ES-I3 (cell line): Measurements from ENCODE around the gene POLA1.

Source experiments
- H3K36me3 ChIP-seq: 2 replicates; pipeline ENCODE4 v1.6.1; 2013; ENCODE audit warnings: mild to moderate bottlenecking, low read length, control low read depth, moderate library complexity; ENCODE audit not compliant: insufficient read depth
- H3K4me1 ChIP-seq: 2 replicates; pipeline ENCODE4 v1.6.1; 2013; ENCODE audit warnings: mild to moderate bottlenecking, control low read depth, low read length; ENCODE audit not compliant: insufficient read depth
- H3K9ac ChIP-seq: 2 replicates; pipeline ENCODE4 v1.6.1; 2013; ENCODE audit warnings: low read depth, mild to moderate bottlenecking, low read length, moderate library complexity
- H3K9me3 ChIP-seq: 2 replicates; pipeline ENCODE4 v1.6.1; 2013; ENCODE audit warnings: mild to moderate bottlenecking, low read length, moderate library complexity; ENCODE audit not compliant: control insufficient read depth, insufficient read depth

Gene POLA1

DNA sequence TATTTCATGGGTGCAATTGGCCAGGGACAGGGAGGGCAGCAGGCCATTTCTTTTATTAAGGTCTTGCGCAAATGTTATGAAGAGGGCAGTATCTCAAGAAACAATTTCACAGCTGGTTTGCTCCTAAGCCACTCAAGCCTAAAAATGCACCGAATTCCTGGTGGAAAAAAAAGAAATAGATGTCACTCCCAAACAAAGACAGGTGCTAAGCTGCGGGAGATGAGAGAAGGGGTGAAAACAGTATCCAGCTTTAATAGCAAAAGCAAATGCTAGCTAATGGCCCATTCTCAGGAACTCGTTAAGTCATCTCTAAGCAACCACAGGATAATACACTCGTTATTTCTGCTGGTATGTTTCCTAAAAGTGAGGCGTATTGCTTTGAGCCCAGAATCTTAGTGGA lies 205.7 kb downstream of the POLA1 start:
- H3K9me3 ChIP-seq = no peaks in the 10 kb centered on the region

DNA sequence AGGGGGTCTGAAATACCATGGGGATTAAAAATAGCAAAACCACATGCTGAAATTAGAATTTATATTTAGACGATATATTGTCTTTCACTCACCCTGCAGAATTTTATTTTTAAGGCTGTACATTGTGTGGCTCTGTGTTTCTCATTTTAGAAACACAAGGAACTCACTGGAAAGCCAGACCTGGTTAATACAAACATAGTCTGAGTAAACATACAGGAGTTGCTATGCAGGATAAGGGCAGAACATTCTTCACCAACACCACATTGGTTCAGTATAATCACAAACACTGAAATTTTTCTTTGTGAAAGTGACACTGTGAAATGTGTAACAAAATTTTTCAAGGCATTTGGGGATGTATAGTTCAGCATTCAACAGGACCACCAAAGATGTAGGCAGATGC lies 206.5 kb downstream of the POLA1 start:
- H3K36me3 ChIP-seq = 0 out of 2 replicates have a peak, but pooled peaks cover 3% of the 10 kb centered on the region
- H3K9ac ChIP-seq = no peak overlapping the region
- H3K4me1 ChIP-seq = peaks cover 6% of the 10 kb centered on the region; the same call in 1 of the 2 replicates
- H3K9me3 ChIP-seq = no peaks in the 10 kb centered on the region

More for the DNA sequence above, 205.7 kb downstream of the POLA1 start:
- Histone ChIP-seq H3K4me1 (peaks cover 6% of the 10 kb centered on the region; the same call in 1 of the 2 replicates), H3K36me3 (0 out of 2 replicates have a peak, but pooled peaks cover 3% of the 10 kb centered on the region), H3K9ac (no peak overlapping the region)

DNA sequence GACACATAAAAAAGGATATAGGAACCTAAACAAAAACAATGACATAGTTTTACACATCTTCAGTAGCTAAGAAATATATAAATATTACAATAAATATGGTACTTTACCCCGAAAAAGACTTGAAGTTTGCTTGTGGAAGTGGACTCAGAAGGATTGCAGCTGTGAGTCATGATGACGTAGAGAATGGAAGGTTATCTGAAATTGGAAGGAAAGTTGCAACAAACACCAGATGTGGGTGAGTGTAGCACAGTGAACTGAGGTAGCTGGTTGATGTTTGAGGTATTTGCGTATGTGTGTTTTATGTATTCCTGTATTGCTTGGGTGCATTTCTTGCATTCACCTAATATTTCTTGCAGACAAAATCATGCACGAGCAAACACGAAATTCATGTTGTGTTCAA lies 209.1 kb downstream of the POLA1 start:
- Histone ChIP-seq H3K9ac (no peak overlapping the region), H3K36me3 (no peaks in the 10 kb centered on the region), H3K4me1 (peaks cover 6% of the 10 kb centered on the region; the same call in 1 of the 2 replicates), H3K9me3 (no peaks in the 10 kb centered on the region)

GRCh38 chrX:24918715-24919114 lies 225.0 kb downstream of the POLA1 start:
- Histone ChIP-seq H3K4me1 (peaks cover 10% of the 10 kb centered on the region; the same call in 1 of the 2 replicates), H3K9ac (no peak overlapping the region), H3K36me3 (no peaks in the 10 kb centered on the region), H3K9me3 (no peaks in the 10 kb centered on the region)

DNA sequence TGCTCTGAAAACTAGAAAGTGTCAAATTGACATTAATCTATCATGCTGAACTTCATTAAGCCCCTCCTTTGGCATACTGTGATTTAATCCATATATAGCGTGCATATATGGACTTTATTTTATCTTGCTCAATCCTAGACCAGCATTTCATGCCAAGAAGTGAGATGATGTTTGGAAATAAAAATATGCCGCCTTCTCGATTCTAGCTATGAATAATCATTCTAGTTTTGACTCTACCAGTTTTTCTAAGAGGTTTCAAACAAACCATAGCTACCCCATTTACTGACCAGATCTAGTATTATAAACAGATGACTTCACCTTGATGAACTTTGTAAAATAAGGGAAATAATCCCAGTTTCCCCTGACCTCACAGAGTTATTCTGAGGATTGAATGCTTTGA lies 227.1 kb downstream of the POLA1 start:
- H3K36me3 ChIP-seq = peaks cover 5% of the 10 kb centered on the region; the same call in 1 of the 2 replicates
- H3K9me3 ChIP-seq = no peaks in the 10 kb centered on the region

GRCh38 chrX:24925430-24925829 lies 231.7 kb downstream of the POLA1 start:
- H3K36me3 ChIP-seq = peaks cover 5% of the 10 kb centered on the region; the same call in 1 of the 2 replicates
- no peaks in the 10 kb centered on the region for H3K9me3 ChIP-seq
- H3K4me1 ChIP-seq = no peaks in the 10 kb centered on the region
- no peak overlapping the region for H3K9ac ChIP-seq

More for the DNA sequence above, 227.1 kb downstream of the POLA1 start:
- peaks cover 10% of the 10 kb centered on the region; the same call in 1 of the 2 replicates for H3K4me1 ChIP-seq
- H3K9ac ChIP-seq = no peak overlapping the region

DNA sequence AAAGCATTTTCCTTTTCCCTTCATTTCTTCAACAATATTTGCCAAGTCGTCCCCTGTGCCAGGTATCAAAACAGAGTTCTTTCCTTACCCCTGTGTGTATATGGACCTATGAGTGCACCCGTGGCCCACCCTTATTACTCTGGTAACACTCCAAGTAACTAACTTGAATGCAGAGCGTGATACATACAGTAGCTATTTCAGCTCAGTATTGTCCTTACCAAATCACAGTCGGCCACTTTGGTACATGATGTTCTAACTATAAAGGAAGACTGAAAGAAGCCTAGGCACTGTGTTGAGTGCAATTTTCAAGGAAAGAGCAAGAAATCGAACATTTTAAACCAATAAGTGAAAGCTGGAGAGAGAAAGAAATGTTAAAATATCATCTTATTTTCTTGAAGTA lies 233.7 kb downstream of the POLA1 start:
- Histone ChIP-seq H3K4me1 (no peaks in the 10 kb centered on the region), H3K9ac (no peak overlapping the region), H3K9me3 (no peaks in the 10 kb centered on the region), H3K36me3 (peaks cover 5% of the 10 kb centered on the region; the same call in 1 of the 2 replicates)

DNA sequence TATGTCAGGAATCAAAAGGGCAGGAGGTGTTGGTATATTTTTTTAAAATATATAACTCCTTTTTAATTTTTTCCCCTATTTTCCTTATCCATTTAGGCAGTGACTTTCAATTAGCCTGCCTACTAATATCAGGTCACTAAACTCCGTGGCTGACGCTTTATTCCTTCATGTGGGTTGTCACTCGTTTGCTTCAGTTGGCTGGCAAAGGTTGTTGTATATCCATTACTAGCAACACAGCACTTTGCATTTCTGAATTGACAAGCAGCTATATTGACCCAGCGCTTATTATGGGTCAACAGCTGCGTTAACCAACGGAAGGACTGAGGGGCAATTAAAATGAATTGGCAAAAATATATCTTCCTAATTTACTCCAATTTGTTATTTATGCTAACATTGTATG lies 234.4 kb downstream of the POLA1 start:
- Histone ChIP-seq H3K4me1 (no peaks in the 10 kb centered on the region), H3K9ac (no peak overlapping the region), H3K9me3 (no peaks in the 10 kb centered on the region), H3K36me3 (peaks cover 5% of the 10 kb centered on the region; the same call in 1 of the 2 replicates)

- no peak overlapping the region for H3K9ac ChIP-seq
- H3K4me1 ChIP-seq = no peaks in the 10 kb centered on the region
- H3K9me3 ChIP-seq = no peaks in the 10 kb centered on the region
- H3K36me3 ChIP-seq = peaks cover 5% of the 10 kb centered on the region
Measured at GRCh38 chrX:24934279-24934678, 240.6 kb downstream of the POLA1 start.

DNA sequence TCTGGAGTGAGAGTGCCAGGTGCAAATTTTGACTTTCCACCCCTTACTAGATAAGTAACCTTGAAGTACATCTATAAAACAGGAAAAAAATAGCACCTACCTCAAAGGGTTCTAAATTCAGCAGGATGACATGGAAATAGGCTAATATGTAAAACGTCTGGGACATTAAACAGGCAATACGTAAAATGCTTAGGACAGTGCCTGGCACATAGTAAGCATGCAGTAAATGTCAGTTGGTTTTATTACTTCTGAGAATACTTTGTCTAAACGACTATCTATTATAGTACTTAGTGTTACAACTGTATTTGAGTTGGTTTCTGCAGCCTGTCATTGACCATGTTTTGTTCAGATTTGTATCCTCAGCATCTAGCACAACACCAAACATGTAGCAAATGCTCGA lies 251.3 kb downstream of the POLA1 start:
- Histone ChIP-seq H3K36me3 (peaks cover 4% of the 10 kb centered on the region; the same call in 1 of the 2 replicates), H3K9me3 (no peaks in the 10 kb centered on the region), H3K9ac (no peak overlapping the region), H3K4me1 (no peaks in the 10 kb centered on the region)

- Histone ChIP-seq H3K9ac (no peak overlapping the region), H3K36me3 (peaks cover 4% of the 10 kb centered on the region; the same call in 1 of the 2 replicates), H3K4me1 (peaks cover 2% of the 10 kb centered on the region; the same call in 1 of the 2 replicates), H3K9me3 (no peaks in the 10 kb centered on the region)
Measured at GRCh38 chrX:24946369-24946768, 252.7 kb downstream of the POLA1 start.

DNA sequence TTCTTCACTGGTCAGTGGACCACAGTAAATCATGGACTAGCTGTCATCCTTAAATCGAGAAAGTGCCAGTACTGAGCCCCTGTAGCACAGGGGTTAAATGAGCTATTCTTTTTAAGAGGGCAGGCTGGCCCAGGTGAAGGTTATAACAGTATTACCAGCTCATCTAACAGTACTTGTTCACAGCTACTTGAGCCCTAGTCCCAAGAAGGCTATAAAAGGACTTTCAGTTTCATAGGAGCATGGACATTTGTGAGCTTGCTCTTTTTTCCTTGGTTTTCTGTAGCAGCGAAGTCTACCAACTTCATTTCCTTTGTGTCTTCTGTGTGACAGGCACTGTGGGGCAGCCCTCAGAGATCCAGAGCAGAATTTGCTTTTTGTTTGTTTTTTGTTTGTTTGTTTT lies 261.0 kb downstream of the POLA1 start:
- Histone ChIP-seq H3K36me3 (no peaks in the 10 kb centered on the region), H3K4me1 (peaks cover 6% of the 10 kb centered on the region; the same call in 1 of the 2 replicates), H3K9ac (no peak overlapping the region), H3K9me3 (no peaks in the 10 kb centered on the region)

DNA sequence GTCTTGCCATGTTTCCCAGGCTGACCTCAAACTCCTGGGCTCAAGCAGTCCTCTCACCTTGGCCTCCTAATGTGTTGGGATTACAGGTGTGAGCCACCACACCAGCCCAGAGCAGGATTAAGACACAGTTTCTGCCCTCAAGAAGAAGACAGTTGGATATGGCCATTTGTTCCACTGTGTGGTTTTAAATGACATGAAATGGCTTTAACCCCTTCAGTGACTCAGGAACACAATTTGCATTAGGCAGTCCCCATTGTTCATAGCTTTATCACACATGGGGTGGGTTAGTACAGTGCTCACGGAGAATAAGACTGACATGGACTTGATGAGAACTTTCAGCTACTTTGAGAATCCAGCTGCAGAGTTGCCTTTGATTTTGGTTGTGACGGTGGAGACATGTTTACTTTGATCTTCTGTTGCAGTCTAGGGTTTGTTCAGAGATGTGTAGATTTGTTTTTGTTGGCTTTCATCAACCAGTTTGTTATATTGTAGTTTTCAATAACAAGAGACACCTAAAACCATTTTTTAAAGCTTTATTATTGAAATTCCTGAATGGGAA lies 261.7 kb downstream of the POLA1 start:
- H3K36me3 ChIP-seq = no peaks in the 10 kb centered on the region
- no peaks in the 10 kb centered on the region for H3K9me3 ChIP-seq
- H3K4me1 ChIP-seq = peaks cover 6% of the 10 kb centered on the region; the same call in 1 of the 2 replicates
- H3K9ac ChIP-seq = no peak overlapping the region

DNA sequence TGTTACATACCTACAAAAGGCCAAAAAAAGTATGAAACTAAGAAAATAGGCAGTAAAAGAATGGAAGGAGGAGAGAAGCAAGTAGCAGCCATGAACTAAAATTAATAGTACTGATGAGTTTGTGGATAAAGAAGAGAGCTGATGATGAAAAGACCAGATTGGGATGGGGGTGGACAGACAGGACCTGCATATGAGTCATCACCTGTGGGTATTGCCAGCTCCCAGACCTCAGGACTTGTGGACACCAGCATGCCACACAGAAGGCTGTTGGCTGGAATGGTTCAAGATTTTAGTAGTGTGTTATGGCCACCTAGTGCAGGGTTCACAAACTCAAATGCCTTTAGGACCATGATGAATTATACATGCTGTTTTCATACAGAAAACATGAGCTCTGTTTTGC lies 263.1 kb downstream of the POLA1 start:
- H3K9me3 ChIP-seq = no peaks in the 10 kb centered on the region
- no peaks in the 10 kb centered on the region for H3K36me3 ChIP-seq
- peaks cover under 1% of the 10 kb centered on the region; the same call in 1 of the 2 replicates for H3K4me1 ChIP-seq
- no peak overlapping the region for H3K9ac ChIP-seq

DNA sequence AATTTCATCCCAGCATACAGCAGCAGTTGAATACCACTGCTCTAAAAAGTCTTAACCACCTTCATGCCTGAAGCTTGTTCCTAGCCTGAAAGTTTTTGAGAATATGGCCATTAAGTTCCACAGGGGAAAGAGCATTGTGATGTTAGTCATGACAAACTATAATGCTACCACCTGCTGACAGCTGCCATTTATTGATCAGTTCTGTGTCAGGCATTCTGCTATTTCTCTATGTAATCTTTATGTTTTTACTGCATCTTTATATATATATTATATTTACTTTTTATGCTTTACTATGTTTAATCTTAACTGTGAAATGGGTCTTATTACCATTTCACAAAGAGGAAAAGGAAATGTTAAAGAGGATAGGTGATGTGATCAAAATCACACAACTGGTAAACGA lies 268.1 kb downstream of the POLA1 start:
- Histone ChIP-seq H3K9ac (no peak overlapping the region), H3K4me1 (peaks cover 4% of the 10 kb centered on the region; the same call in 1 of the 2 replicates), H3K36me3 (no peaks in the 10 kb centered on the region), H3K9me3 (no peaks in the 10 kb centered on the region)
